Progenitor cell of endocrine pancreas (in vitro differentiated cells): ENCODE measurements around the gene ADAMTS2. TPM values are rescaled to one million over a fixed set of nuclear protein-coding genes. Genes with fewer than 3 reads are reported as not detected.

Experiments used
- DNase-seq: peaks from one replicate; pipeline ENCODE4 v3.0.0; 2021; ENCODE audit warnings: low spot score; ENCODE audit not compliant: unreplicated experiment
- H3K27ac Mint-ChIP-seq: 2 replicates; pipeline ENCODE4 v1.8.0; 2021; ENCODE audit warnings: mild to moderate bottlenecking, moderate library complexity, mixed read lengths
- H3K27me3 Mint-ChIP-seq: 2 replicates; pipeline ENCODE4 v1.8.0; 2021; ENCODE audit warnings: mixed read lengths
- H3K36me3 Mint-ChIP-seq: 2 replicates; pipeline ENCODE4 v1.8.0; 2022; ENCODE audit warnings: mixed read lengths; ENCODE audit not compliant: insufficient read depth
- H3K4me1 Mint-ChIP-seq: 2 replicates; pipeline ENCODE4 v1.8.0; 2021; ENCODE audit warnings: low read depth, mixed read lengths
- H3K4me3 Mint-ChIP-seq: 2 replicates; pipeline ENCODE4 v1.8.0; 2021; ENCODE audit warnings: low read depth, mild to moderate bottlenecking, moderate library complexity, mixed read lengths
- H3K9me3 Mint-ChIP-seq: 2 replicates; pipeline ENCODE4 v1.8.0; 2021; ENCODE audit warnings: low read depth, mixed read lengths
- total RNA-seq: library from RNA; stranded (reverse); gene quantifications from 2 replicates; pipeline ENCODE4 v1.2.1, GENCODE V29; 2021
- TF ChIP-seq, protein P1 (sequence below): fragments of 200-600 bp; sonication (generic); IDR thresholded peaks from one replicate; pipeline ENCODE4 v1.5.0; 2021; ENCODE audit warnings: antibody characterized with exemption, mild to moderate bottlenecking; ENCODE audit not compliant: unreplicated experiment

ADAMTS2 gene
- total RNA-seq, 1 donor from 2014 or later, result 2.5 TPM

DNA sequence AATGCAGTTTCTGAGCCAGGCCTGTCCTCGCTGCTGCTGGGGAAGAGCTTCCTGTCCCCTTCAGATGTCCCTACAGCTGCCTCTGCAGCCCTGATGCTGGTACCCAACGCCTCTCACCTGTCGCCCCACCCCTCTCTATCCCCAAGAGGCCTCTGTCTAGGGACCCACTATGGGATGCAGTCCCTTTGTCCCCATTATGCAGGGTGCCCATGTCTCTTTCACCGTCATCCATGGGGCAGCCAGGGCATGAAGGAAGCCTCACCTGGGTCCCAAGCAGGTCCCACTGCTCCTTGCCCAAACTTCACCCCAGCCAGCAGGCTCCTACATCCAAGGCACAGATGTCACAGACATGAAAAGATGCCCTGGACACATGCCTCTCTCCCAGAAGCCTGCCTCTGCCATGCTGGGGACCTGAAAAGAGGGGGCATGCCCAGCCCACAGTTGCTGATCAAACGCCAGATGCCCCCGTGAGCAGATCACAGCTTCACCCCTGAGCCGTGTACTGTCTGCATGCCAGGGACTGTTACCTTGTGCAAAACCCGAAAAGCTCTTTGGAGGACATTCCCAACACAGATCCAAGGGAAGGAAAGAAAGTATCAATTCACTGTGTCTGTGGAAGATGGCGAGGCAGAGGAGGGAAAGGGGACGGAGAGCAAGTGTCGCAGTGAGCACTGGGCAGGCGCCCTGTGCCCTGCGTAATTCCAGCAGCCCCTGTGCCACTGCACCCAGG, 81.0 kb downstream of the ADAMTS2 start:
- Mint-ChIP-seq H3K4me1 (peaks cover 9% of the 10 kb centered on the region), H3K4me3 (no peak overlapping the region), H3K36me3 (no peaks in the 10 kb centered on the region), H3K27ac (no peak overlapping the region), H3K9me3 (no peaks in the 10 kb centered on the region), H3K27me3 (peaks cover 24% of the 10 kb centered on the region)
- TF ChIP-seq, protein P1, sequence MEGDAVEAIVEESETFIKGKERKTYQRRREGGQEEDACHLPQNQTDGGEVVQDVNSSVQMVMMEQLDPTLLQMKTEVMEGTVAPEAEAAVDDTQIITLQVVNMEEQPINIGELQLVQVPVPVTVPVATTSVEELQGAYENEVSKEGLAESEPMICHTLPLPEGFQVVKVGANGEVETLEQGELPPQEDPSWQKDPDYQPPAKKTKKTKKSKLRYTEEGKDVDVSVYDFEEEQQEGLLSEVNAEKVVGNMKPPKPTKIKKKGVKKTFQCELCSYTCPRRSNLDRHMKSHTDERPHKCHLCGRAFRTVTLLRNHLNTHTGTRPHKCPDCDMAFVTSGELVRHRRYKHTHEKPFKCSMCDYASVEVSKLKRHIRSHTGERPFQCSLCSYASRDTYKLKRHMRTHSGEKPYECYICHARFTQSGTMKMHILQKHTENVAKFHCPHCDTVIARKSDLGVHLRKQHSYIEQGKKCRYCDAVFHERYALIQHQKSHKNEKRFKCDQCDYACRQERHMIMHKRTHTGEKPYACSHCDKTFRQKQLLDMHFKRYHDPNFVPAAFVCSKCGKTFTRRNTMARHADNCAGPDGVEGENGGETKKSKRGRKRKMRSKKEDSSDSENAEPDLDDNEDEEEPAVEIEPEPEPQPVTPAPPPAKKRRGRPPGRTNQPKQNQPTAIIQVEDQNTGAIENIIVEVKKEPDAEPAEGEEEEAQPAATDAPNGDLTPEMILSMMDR, result no peak
- DNase-seq, result no peak

GRCh38 chr5:179263391-179264052, 81.7 kb downstream of the ADAMTS2 start:
- TF ChIP-seq, protein P1, result no peak
- Mint-ChIP-seq H3K4me1 (peaks cover 9% of the 10 kb centered on the region), H3K9me3 (no peaks in the 10 kb centered on the region), H3K4me3 (no peak overlapping the region), H3K27me3 (peaks cover 28% of the 10 kb centered on the region), H3K27ac (no peak overlapping the region), H3K36me3 (no peaks in the 10 kb centered on the region)
- no peak for DNase-seq

DNA sequence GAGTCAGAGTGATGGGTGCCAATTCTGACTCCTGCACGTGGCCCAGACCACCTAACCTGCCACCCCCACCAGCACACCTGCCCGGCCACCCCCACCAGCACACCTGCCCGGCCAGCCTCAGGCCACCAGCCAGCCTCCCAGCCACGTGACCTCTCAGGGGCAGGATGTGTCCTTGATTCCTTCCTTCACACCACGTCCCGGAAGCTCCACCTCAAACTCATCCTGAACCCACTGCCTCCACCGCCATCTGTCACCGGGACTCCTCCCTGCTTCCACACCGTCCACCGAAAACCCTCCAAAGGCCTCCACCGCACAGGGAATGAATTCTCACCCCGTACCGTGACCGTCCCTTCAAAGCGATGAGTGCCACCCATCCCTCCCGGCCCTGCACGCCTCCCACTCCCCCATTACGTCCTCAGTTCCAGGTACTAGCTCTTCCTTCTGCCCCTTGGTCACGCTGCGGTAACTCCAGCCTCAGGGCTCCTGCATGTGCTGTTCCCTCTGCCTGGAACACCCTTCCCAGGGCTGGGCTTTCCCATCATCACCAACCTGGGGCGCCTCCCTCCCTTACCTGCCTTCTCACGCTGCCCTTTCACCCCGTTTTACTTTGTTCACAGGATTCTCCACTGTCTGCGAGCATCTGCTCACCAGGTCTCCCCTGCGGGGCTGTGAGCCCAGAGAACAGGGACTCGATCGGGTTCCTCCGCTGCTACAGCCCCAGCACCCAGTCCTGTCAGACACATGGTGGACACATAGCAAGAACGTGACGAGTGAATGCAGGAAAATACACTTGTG, 82.9 kb downstream of the ADAMTS2 start:
- peaks cover 31% of the 10 kb centered on the region for H3K27me3 Mint-ChIP-seq
- H3K4me3 Mint-ChIP-seq, result no peak overlapping the region
- TF ChIP-seq, protein P1, result no peak
- no peak overlapping the region for H3K27ac Mint-ChIP-seq
- DNase-seq, result no peak
- H3K36me3 Mint-ChIP-seq, result no peaks in the 10 kb centered on the region
- peaks cover 9% of the 10 kb centered on the region for H3K4me1 Mint-ChIP-seq
- H3K9me3 Mint-ChIP-seq, result no peaks in the 10 kb centered on the region

DNA sequence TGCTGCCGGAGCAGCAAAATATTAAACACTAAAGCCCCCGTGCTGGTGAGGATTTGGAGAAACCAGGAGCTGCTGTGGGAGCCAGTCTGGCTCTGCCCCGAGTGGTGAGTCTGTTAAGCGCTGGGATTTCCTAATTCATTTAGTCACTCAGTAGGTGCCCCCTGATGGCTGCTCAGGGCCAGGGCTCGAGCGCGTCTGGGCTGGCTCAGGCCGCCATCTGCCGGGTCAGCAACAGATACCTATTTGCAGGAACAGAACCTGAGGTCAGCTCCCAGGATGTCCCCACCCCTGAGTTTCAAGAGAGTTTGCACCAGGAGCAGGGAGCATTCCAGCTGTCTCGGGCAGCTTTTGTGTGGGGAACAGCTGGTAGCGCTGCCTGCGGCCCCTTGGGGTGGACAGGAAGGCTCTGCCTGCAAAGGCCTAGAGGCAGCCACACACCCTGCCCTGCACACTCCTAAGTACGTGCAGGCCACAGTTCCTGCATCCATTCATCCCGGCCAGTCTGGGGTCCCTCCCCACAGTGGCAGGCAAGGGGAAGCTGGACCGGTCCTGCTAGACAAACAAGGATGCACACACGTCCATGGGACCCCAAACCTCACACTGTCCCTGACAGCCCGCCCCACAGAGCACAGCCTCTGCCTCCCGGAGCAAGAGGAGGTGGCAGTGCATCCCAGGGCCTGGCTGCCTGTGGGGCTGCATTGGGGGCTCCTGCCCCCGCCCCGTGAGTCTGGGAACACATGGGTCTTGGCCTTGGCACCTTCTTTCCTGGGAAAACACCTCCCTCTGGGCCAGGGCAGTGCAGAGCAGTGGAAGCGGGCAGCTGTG, 83.7 kb downstream of the ADAMTS2 start:
- no peaks in the 10 kb centered on the region for H3K9me3 Mint-ChIP-seq
- no peak for DNase-seq
- no peaks in the 10 kb centered on the region for H3K36me3 Mint-ChIP-seq
- H3K4me1 Mint-ChIP-seq, result peaks cover 9% of the 10 kb centered on the region
- peaks cover 31% of the 10 kb centered on the region for H3K27me3 Mint-ChIP-seq
- H3K27ac Mint-ChIP-seq, result no peak overlapping the region
- TF ChIP-seq, protein P1, result peak; percentile 51
- no peak overlapping the region for H3K4me3 Mint-ChIP-seq
